DMS114 treated with DMSO at 0.1 percent for 48 hours (cell line): Measurements from ENCODE around the gene MAT2B.

Experiments used
- DNase-seq: peaks from one replicate; lab custom pipeline; 2025; ENCODE audit not compliant: unreplicated experiment; lab: John Stamatoyannopoulos, UW

The MAT2B gene

GRCh38 chr5:163505368-163506094 lies at the start of gene MAT2B:
MAT2B (plus strand) TSS chr5:163505619; CDS start chr5:163505687, 68 bp downstream.
- DNase-seq, result peak; percentile 93

- no peak for DNase-seq
Observed at GRCh38 chr5:163456029-163456589, 49.3 kb upstream of the MAT2B start.

- no peak for DNase-seq
Observed at GRCh38 chr5:163456840-163457239, 48.6 kb upstream of the MAT2B start.

GRCh38 chr5:163458778-163459385 lies 46.5 kb upstream of the MAT2B start:
- DNase-seq, result no peak

- DNase-seq, result peak; percentile 66
Observed at GRCh38 chr5:163459462-163459818, 46.0 kb upstream of the MAT2B start.

- peak; percentile 99 for DNase-seq
Observed at GRCh38 chr5:163459819-163460561, 45.4 kb upstream of the MAT2B start, which contains the start of gene NUDCD2. NUDCD2 (minus strand) TSS chr5:163460102; CDS start chr5:163460050, 52 bp downstream.

- peak; percentile 68 for DNase-seq
Observed at GRCh38 chr5:163460562-163461171, 44.8 kb upstream of the MAT2B start, which contains the start of gene HMMR. HMMR (plus strand) TSS chr5:163460632; CDS start chr5:163460693, 61 bp downstream.

- DNase-seq, result no peak
Observed at GRCh38 chr5:163463063-163463435, 42.4 kb upstream of the MAT2B start.

- no peak for DNase-seq
Observed at GRCh38 chr5:163467682-163468081, 37.7 kb upstream of the MAT2B start.

- DNase-seq, result no peak
Observed at GRCh38 chr5:163473635-163474243, 31.7 kb upstream of the MAT2B start.

- no peak for DNase-seq
Observed at GRCh38 chr5:163475411-163475810, 30.0 kb upstream of the MAT2B start.

- DNase-seq, result no peak
Observed at GRCh38 chr5:163478126-163478981, 27.1 kb upstream of the MAT2B start.

- DNase-seq, result no peak
Observed at GRCh38 chr5:163478982-163479271, 26.5 kb upstream of the MAT2B start.

- no peak for DNase-seq
Observed at GRCh38 chr5:163489055-163489744, 16.2 kb upstream of the MAT2B start.

GRCh38 chr5:163489745-163490075 lies 15.7 kb upstream of the MAT2B start:
- no peak for DNase-seq

- DNase-seq, result no peak
Observed at GRCh38 chr5:163496286-163496685, 9.1 kb upstream of the MAT2B start.

GRCh38 chr5:163497315-163497714 lies 8.1 kb upstream of the MAT2B start:
- DNase-seq, result no peak

GRCh38 chr5:163498886-163499285 lies 6.5 kb upstream of the MAT2B start:
- no peak for DNase-seq

GRCh38 chr5:163502521-163502920 lies 2.9 kb upstream of the MAT2B start:
- no peak for DNase-seq
